Measurements from ENCODE around the gene CEP97.

CEP97 gene

DNA sequence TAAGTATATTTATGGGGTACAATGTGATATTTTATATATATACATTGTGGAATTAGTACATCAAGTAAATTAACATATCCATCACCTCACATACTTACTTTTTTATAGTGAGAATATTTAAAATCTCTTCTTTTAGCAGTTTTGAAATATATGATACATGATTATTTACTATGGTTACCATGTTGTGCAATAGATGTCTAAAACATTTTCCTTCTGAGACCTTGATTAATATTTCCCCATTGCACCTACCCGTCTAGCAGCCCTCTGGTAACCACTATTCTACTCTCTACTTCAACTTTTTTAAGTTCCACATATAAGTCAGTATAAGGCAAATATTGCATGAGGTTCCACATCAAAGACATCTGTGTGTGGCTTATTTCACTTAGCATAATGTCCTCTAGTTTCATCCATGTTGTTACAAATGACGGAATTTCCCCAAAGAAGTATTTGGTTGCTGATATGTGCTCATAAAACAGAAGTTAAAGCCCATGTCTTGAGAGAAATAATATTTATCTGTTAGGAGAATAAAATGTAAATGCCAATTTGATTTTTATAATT lies 95.3 kb downstream of the CEP97 start:
- DNase-seq = no peak

Data from activated effector memory CD4-positive, alpha-beta T cell treated with Interleukin-2 at 50 U/mL for 16 hours (primary cell).